A549 (cell line): ENCODE data around the gene CNTN3. TPM values are rescaled to one million over a fixed set of nuclear protein-coding genes. Genes with fewer than 3 reads are reported as not detected.

Source experiments
- ATAC-seq, 2 experiments: fragments of 200-7000 bp in 1 of 2; fragments of >200 bp in 1 of 2; cut with Nextera tagmentation in 1 of 2; cut with Tn5 transposase in 1 of 2; 3 replicates each; pipeline versions ENCODE4 v1.8.0 to v1.9.1; 2018 to 2020; ENCODE audit warnings: mild to moderate bottlenecking in 1 of 2, moderate library complexity in 1 of 2
- CTCF ChIA-PET: fragments of 300-600 bp; sonication (Branson Sonifier 250); formaldehyde crosslinking; extraction: SDS; loops from one replicate; lab custom pipeline; 2021; ENCODE audit warnings: antibody characterized with exemption, inconsistent platforms; lab: Yijun Ruan, JAX
- POLR2A ChIA-PET: fragments of 350-600 bp; formaldehyde crosslinking; extraction: SDS; loops from one replicate; lab custom pipeline; 2021; ENCODE audit warnings: antibody characterized with exemption, inconsistent platforms; lab: Yijun Ruan, JAX
- DNase-seq, 2 experiments: peaks; one replicate each; pipeline versions ENCODE4 v3.0.0 to v3.0.0-alpha.2; 2011 to 2016; ENCODE audit warnings: low read depth in 1 of 2, low spot score in 1 of 2
- FAIRE-seq: peaks from 2 replicates; lab custom pipeline; 2011; peaks lifted over from hg19 to GRCh38; lab: Jason Lieb, UNC
- H3K27ac ChIP-seq, 2 experiments: fragments of >200 bp; sonication (Bioruptor Twin); formaldehyde crosslinking; 3 replicates each; pipeline ENCODE4 v1.5.1; 2016 to 2017
- H3K4me1 ChIP-seq: fragments of >200 bp; sonication (Bioruptor Twin); formaldehyde crosslinking; 3 replicates; pipeline ENCODE4 v1.6.1; 2016
- H3K4me2 ChIP-seq: fragments of >200 bp; sonication (Bioruptor Twin); formaldehyde crosslinking; 3 replicates; pipeline ENCODE4 v1.6.1; 2016
- H3K4me3 ChIP-seq: fragments of >200 bp; sonication (Bioruptor Twin); formaldehyde crosslinking; 3 replicates; pipeline ENCODE4 v1.5.1; 2016
- H3K9me3 ChIP-seq: fragments of >200 bp; sonication (Bioruptor Twin); formaldehyde crosslinking; 3 replicates; pipeline ENCODE4 v1.6.1; 2016
- BHLHE40 ChIP-seq: IDR thresholded peaks from 2 replicates; pipeline ENCODE4 v1.6.1; 2012; ENCODE audit warnings: low read depth, low read length, inconsistent platforms
- CBX8 ChIP-seq: fragments of 200-600 bp; sonication (generic); IDR thresholded peaks from 2 replicates; pipeline ENCODE4 v1.6.1; 2016
- CEBPB ChIP-seq, 2 experiments: fragments of >200 bp in 1 of 2; sonication (Bioruptor Twin) in 1 of 2; formaldehyde crosslinking in 1 of 2; IDR thresholded peaks; 2 replicates each; pipeline ENCODE4 v1.6.1; 2012 to 2016
- EHMT2 ChIP-seq: fragments of 200-600 bp; sonication (generic); IDR thresholded peaks from 2 replicates; pipeline ENCODE4 v1.6.1; 2016; ENCODE audit warnings: antibody characterized with exemption, low read depth, mild to moderate bottlenecking, moderate library complexity
- FOSL2 ChIP-seq, 2 experiments: fragments of 450-650 bp in 1 of 2; fragments of >200 bp in 1 of 2; sonication (Bioruptor Twin) in 1 of 2; formaldehyde crosslinking; IDR thresholded peaks; 2 replicates each; pipeline versions ENCODE4 v1.5.0 to v1.6.1; 2016 to 2020; ENCODE audit warnings: mild to moderate bottlenecking in 1 of 2, moderate library complexity in 1 of 2
- GATA3 ChIP-seq: IDR thresholded peaks from 2 replicates; pipeline ENCODE4 v1.6.1; 2012; ENCODE audit warnings: borderline replicate concordance
- HDAC2 ChIP-seq: fragments of 200-600 bp; sonication (generic); IDR thresholded peaks from 2 replicates; pipeline ENCODE4 v1.6.1; 2016
- HOXA7 ChIP-seq: fragments of 250-450 bp; sonication (Bioruptor Pico); IDR thresholded peaks from 2 replicates; pipeline ENCODE4 v1.5.0; 2020; ENCODE audit warnings: mild to moderate bottlenecking, moderate library complexity
- HOXB5 ChIP-seq: fragments of 250-450 bp; sonication (Bioruptor Pico); IDR thresholded peaks from 2 replicates; pipeline ENCODE4 v1.5.0; 2020; ENCODE audit warnings: mild to moderate bottlenecking, moderate library complexity
- NPAS2 ChIP-seq: fragments of 250-450 bp; sonication (Bioruptor Pico); IDR thresholded peaks from 2 replicates; pipeline ENCODE4 v1.8.0; 2022; ENCODE audit warnings: mild to moderate bottlenecking, moderate library complexity, borderline replicate concordance
- NR3C1 ChIP-seq: fragments of >200 bp; sonication (Bioruptor Twin); formaldehyde crosslinking; IDR thresholded peaks from 3 replicates; pipeline ENCODE4 v1.6.1; 2017
- PHF8 ChIP-seq: fragments of 200-600 bp; sonication (generic); IDR thresholded peaks from 2 replicates; pipeline ENCODE4 v1.6.1; 2016; ENCODE audit warnings: low read depth, mild to moderate bottlenecking, antibody characterized with exemption, moderate library complexity, borderline replicate concordance
- POLR2AphosphoS2 ChIP-seq: conservative IDR thresholded peaks from 2 replicates; pipeline ENCODE4 v1.6.1; 2012; ENCODE audit warnings: low read length, improper control_type of control experiment, inconsistent platforms
- WGBS: methylation state at CpG from one replicate; pipeline ENCODE4 v1.1.6; 2017; ENCODE audit errors: missing lambda C conversion rate; 5-methylcytosine and 5-hydroxymethylcytosine counted together
- polyA minus RNA-seq: library from RNA; depleted of rRNA, polyadenylated mRNA; stranded (reverse); fragments of >200 nt; gene quantifications from 2 replicates; pipeline ENCODE4 v1.2.3, GENCODE V29; 2011; rRNA and poly(A)+ RNA removed
- polyA plus RNA-seq, 4 experiments: library from polyadenylated mRNA; depleted of rRNA in 3 of 4; stranded (reverse); fragments of >200 nt; fragmentation: RNase III in 1 of 4; extraction: RNeasy Plus Mini Kit Qiagen cat#74134 plus additional on column Dnase treatment in 1 of 4; gene quantifications; 2 replicates in 3 of 4; 3 replicates in 1 of 4; pipeline ENCODE4 v1.2.3, GENCODE V29; 2011 to 2017
- TF ChIP-seq, protein P1 (sequence below): fragments of 450-650 bp; IDR thresholded peaks from 2 replicates; pipeline ENCODE4 v1.6.1; 2014; ENCODE audit warnings: antibody characterized with exemption
- TF ChIP-seq, protein P2 (sequence below): IDR thresholded peaks from 2 replicates; pipeline ENCODE4 v1.6.1; 2012
- TF ChIP-seq, protein P3 (sequence below): fragments of >200 bp; sonication (Bioruptor Twin); formaldehyde crosslinking; IDR thresholded peaks from 3 replicates; pipeline ENCODE4 v1.6.1; 2016

CNTN3 gene
- polyA plus RNA-seq (2011; rRNA removed) (not detected in 2 replicates), polyA plus RNA-seq (2017; fragmentation: RNase III; extraction: RNeasy Plus Mini Kit Qiagen cat#74134 plus additional on column Dnase treatment) (not detected in 3 replicates), polyA minus RNA-seq (not detected in 2 replicates)
- polyA plus RNA-seq (2012; cell fraction: cytosol; rRNA removed), result not detected in 2 replicates
- polyA plus RNA-seq (2012; cell fraction: nucleus; rRNA removed), result not detected in 2 replicates

DNA sequence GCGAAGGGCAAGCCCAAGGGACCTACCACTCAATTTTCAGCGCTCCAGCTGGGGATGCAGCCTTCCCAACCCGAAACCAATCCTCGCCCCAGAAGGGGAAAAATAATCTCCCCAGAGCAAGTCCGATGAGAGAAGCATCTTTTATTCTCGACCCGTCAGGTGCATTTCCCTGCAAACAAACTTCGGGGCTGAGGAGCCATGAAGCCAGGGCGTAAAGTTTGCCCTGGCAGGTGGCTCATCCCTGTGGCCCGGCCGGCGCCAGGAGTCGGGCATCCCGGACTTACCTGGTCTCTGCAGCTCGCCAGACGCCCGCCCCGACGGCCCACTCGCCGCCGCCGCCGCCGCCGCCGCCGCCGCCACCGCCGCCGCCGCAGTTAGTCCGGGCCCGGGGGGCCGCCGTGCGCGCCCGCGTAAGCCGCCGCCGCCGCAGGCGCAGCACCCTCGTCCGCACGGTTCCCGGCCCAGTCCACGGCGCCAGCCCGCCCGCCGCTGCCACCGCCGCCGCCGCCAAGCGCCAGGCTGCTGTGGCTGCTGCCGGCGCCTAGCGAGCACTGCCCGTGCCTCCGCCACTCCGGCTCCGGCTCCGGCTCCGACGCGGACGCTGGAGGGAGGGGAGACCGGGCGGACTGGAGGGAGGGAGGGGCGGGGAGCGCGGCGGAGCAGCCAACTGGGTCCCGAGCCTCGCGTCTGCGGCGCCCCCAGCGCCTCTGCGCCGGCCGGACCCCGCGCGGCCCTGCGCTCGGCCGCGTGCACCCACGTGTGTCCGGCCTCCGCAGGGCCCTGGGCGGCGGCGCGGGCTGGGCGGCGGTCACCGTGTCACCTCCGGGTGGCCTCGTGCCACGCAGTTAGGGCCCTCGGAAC lies at the start of gene CNTN3:
TSS of gene CNTN3 (minus strand) at position 553 of the 861 bp plus-strand sequence. CDS start 93,547 bp downstream, outside the sequence.
- no peaks in the 10 kb centered on the region for H3K9me3 ChIP-seq
- no peak for DNase-seq
- ChIA-PET CTCF (no interaction called here), POLR2A (no interaction called here)
- H3K4me3 ChIP-seq, result no peak within 1 kb of the TSS
- TF ChIP-seq, protein P1, sequence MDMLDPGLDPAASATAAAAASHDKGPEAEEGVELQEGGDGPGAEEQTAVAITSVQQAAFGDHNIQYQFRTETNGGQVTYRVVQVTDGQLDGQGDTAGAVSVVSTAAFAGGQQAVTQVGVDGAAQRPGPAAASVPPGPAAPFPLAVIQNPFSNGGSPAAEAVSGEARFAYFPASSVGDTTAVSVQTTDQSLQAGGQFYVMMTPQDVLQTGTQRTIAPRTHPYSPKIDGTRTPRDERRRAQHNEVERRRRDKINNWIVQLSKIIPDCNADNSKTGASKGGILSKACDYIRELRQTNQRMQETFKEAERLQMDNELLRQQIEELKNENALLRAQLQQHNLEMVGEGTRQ, result no peak
- TF ChIP-seq GATA3, result no peak
- no peak for TF ChIP-seq NR3C1
- TF ChIP-seq HOXB5 (CRISPR knock-in tag), result no peak
- no peak for TF ChIP-seq FOSL2 (IDR thresholded peaks at IDR 0.05)
- no peak for TF ChIP-seq FOSL2 (CRISPR knock-in tag; IDR thresholded peaks at IDR 0.05)
- no peak within 1 kb of the TSS for H3K4me2 ChIP-seq
- FAIRE-seq, result no peak
- ATAC-seq, result no peak
- H3K4me1 ChIP-seq, result no peaks in the 10 kb centered on the region
- H3K27ac ChIP-seq, result no peak within 1 kb of the TSS
- WGBS, result 11% methylated on average over 17 of the region's 108 CpGs

DNA sequence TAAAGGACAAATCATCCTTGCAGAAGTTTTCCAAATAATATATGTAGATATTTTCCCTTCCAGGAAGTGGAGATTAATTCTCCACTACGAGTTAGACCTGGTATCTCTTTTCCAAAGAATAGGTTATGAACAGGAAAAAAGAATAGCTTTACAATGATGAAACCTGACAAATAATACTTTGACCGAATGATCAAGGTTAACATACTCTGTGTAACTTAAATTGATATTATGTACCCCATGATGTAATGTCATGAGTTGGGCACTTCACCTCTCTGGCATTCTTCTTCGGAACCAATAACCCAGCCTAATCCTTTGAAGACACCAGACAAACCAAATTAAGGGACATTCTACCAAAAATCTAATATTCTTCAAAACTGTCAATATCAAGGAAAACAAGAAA lies 48.7 kb upstream of the CNTN3 start:
- TF ChIP-seq CBX8 (no peak), POLR2AphosphoS2 (no peak), NPAS2 (CRISPR knock-in tag) (no peak), HDAC2 (no peak)
- TF ChIP-seq, protein P2, sequence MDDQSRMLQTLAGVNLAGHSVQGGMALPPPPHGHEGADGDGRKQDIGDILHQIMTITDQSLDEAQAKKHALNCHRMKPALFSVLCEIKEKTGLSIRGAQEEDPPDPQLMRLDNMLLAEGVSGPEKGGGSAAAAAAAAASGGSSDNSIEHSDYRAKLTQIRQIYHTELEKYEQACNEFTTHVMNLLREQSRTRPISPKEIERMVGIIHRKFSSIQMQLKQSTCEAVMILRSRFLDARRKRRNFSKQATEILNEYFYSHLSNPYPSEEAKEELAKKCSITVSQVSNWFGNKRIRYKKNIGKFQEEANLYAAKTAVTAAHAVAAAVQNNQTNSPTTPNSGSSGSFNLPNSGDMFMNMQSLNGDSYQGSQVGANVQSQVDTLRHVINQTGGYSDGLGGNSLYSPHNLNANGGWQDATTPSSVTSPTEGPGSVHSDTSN, result no peak
- Histone ChIP-seq H3K4me3 (no peak overlapping the region), H3K4me2 (no peak overlapping the region), H3K9me3 (no peaks in the 10 kb centered on the region), H3K27ac (no peak overlapping the region), H3K4me1 (no peaks in the 10 kb centered on the region)
- ChIA-PET CTCF (no interaction called here), POLR2A (no interaction called here)
- DNase-seq, result no peak
- no peak for ATAC-seq
- FAIRE-seq, result no peak
- WGBS, result 4% methylated on average over 3 of the region's 3 CpGs

DNA sequence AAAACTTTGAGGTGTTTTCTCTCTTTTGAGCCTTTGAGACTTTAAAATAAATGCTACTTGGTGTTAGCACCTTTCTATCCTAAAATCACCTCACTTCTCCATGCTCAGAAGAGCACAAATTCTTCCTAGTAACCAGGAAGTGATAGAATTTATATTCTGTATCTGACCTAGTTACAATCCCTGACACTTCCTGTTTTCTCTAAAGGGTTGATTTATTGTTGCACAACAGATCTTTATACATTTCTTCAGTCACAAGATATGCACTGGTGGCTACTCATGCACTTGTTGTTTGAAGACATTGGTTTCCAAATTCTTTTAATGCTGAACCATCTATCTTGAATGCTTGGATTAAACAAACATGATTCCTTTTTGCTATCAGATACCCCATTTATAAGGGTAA lies 47.2 kb upstream of the CNTN3 start:
- no peak for FAIRE-seq
- Histone ChIP-seq H3K9me3 (no peaks in the 10 kb centered on the region), H3K4me3 (no peak overlapping the region), H3K4me2 (no peak overlapping the region), H3K27ac (no peak overlapping the region), H3K4me1 (no peaks in the 10 kb centered on the region)
- ATAC-seq, result no peak
- ChIA-PET POLR2A (no interaction called here), CTCF (no interaction called here)
- no peak for TF ChIP-seq HOXA7
- no peak for TF ChIP-seq BHLHE40
- TF ChIP-seq PHF8, result no peak
- no peak for TF ChIP-seq CEBPB (IDR thresholded peaks at IDR 0.05)
- TF ChIP-seq CBX8, result no peak
- no peak for DNase-seq

DNA sequence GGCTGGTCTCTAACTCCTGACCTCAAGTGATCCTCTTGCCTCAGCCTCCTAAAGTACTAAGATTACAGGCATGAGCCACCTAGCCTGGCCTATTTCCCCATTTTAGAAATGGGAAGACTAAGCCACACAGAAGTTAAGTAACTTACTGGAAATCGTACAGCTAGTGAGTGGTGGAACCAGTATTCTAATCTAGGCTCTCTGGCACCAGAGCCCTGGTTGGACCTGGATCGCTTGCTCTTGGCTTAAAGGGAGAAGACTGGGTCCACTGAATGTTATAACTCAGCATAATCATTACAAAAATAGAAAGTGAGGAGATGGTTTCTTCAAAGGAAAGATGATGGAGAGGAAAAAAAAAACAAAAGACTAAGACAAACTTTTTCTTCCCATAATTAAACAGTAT lies 37.4 kb upstream of the CNTN3 start:
- DNase-seq (no peak), FAIRE-seq (no peak), ATAC-seq (no peak)
- ChIA-PET CTCF (no interaction called here), POLR2A (no interaction called here)
- no peak overlapping the region for H3K4me2 ChIP-seq
- TF ChIP-seq, protein P3, sequence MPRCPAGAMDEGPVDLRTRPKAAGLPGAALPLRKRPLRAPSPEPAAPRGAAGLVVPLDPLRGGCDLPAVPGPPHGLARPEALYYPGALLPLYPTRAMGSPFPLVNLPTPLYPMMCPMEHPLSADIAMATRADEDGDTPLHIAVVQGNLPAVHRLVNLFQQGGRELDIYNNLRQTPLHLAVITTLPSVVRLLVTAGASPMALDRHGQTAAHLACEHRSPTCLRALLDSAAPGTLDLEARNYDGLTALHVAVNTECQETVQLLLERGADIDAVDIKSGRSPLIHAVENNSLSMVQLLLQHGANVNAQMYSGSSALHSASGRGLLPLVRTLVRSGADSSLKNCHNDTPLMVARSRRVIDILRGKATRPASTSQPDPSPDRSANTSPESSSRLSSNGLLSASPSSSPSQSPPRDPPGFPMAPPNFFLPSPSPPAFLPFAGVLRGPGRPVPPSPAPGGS, result no peak
- TF ChIP-seq EHMT2, result no peak
- H3K27ac ChIP-seq, result no peak overlapping the region
- no peaks in the 10 kb centered on the region for H3K9me3 ChIP-seq
- H3K4me3 ChIP-seq, result no peak overlapping the region
- no peaks in the 10 kb centered on the region for H3K4me1 ChIP-seq
- 6% methylated on average over 2 of the region's 2 CpGs for WGBS
